Measurements from ENCODE around the gene PHACTR1.

The PHACTR1 gene

DNA sequence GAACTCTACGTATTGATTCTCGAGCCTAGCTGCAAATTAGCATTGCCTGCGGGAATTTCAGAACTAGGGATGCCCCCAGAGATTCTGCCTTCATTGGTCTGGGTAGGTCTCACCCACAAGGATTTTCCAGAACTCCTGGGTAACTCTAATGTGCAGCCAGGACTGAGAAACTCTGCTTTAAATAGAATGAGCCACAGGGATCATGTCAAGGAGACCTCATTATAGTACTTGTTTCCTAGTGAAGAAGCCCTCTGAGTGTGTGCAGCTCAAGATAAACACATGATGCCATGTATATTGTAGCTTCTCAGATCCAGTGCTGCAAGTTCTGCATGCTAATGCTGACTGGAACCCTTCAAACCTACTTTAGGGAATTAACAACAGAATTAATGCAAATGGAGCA lies 179.2 kb downstream of the PHACTR1 start:
- DNase-seq (ENCODE audit: low read depth in 1 of 2, low spot score in 1 of 2): no peak

- DNase-seq (ENCODE audit: low read depth in 1 of 2, low spot score in 1 of 2): no peak
Measured at GRCh38 chr6:12896208-12896733, 179.7 kb downstream of the PHACTR1 start.

GRCh38 chr6:12898603-12899002 lies 182.0 kb downstream of the PHACTR1 start:
- DNase-seq (ENCODE audit: low read depth in 1 of 2, low spot score in 1 of 2): no peak

GRCh38 chr6:12899046-12899833 lies 182.7 kb downstream of the PHACTR1 start:
- DNase-seq (ENCODE audit: low read depth in 1 of 2, low spot score in 1 of 2): no peak

DNA sequence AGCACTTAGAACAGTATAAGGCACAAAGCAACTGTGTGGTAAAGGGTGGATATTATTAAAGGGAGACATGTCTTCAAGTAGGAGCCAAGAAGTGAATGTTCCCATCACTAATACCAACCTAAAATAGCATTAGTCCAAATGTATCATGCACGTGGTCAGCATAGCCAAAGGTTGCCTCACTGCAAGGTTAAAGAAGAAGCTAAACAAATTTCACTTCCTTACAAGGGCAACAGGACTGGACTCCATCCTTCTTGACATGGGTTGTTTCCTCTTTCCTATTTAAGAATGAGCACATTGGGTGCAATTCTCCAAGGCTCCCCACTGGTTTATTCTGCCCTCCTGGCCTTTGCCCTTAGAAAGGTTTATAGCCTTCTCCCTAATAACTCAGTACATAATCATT lies 186.7 kb downstream of the PHACTR1 start:
- DNase-seq (ENCODE audit: low read depth in 1 of 2, low spot score in 1 of 2): no peak

- DNase-seq (ENCODE audit: low read depth in 1 of 2, low spot score in 1 of 2): no peak
Measured at GRCh38 chr6:12909833-12910232, 193.3 kb downstream of the PHACTR1 start.

DNA sequence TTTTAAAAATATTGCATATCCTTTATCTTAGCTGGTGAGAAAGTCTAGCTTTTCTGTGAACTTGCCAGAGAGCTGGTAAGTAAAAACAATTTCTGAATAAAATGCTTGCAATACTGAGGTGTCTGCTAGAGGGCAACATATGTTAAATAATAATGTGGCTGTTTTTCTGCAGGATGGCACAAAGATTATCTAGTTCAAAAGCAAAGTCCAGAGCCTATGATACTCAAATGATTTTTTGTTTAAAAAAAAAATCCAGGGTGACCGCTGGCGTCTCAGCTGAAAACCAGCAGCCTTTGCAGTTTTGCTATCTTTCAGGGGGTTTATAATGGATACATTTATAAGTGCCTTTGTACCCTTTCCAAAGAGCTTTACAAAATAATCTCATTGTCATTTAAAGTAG lies 194.9 kb downstream of the PHACTR1 start:
- DNase-seq (ENCODE audit: low read depth in 1 of 2, low spot score in 1 of 2): no peak

DNA sequence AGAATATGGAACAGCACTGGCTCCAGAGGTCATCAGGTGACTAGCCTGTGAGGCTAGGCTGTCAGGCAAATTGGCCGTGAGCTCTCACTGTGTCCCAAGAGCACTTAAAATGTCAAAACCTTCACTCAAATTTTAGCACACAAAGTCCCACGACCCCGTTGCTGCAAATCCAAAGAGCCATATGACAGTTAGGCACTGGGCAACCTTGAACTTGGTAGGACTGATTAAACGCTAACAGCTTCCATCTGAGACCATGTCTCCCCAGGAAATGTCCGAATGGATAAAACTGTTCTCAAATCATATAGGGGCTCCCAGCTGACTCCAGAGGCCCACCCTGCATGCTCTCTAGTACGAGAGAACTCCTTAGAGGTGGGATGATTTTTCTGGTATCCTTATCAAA lies 196.6 kb downstream of the PHACTR1 start:
- DNase-seq (ENCODE audit: low read depth in 1 of 2, low spot score in 1 of 2): no peak

GRCh38 chr6:12916006-12916405 lies 199.4 kb downstream of the PHACTR1 start:
- DNase-seq (ENCODE audit: low read depth in 1 of 2, low spot score in 1 of 2): no peak

- no peak for DNase-seq (ENCODE audit: low read depth in 1 of 2, low spot score in 1 of 2)
Measured at GRCh38 chr6:12916420-12917136, 200.0 kb downstream of the PHACTR1 start.

DNA sequence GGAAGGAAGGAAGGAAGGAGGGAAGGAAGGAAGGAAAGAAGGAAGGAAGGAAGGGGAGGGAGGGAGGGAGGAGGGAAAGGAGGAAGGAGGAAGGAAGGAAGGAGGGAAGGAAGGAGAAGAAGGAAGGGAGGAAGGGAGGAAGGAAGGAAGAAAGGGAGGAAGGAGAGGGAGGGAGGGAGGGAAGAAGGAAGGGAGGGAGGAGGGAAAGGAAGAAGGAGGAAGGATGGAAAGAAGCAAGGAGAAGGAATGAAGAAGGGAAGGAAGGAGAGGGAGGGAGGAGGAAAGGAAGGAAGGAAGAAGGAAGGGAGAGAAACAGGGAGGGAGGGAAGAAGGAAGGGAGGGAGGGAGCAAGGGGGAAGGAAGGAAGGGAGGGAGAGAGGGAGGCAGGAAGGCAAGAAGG lies 204.9 kb downstream of the PHACTR1 start:
- DNase-seq (ENCODE audit: low read depth in 1 of 2, low spot score in 1 of 2): no peak

DNA sequence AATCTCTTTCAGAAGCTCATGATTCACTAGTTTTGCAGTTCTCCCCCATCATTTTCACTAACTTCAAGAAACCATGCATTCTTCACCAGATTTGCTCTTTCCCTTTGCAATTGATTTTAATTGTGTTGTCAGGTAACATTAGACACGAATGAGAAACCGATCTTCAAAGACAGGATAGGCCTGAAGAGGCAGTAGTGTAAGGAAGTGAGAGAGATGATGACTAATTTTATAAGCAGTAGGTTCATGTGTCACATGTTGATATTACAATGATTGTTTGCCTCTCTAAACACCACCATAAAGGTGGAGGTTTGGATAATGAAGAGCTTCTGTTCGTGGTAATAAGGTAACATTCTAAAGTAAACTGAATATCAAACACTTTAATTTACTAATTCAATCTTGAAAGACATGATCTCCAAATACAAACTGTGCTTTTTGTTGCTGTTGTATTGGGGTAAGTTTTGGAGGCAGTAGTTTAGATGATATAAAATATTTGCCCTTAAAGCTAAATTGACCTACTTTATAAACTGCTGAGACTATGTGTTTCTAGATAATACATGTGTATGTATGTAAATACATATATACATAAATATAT lies 207.2 kb downstream of the PHACTR1 start:
- no peak for DNase-seq (ENCODE audit: low read depth in 1 of 2, low spot score in 1 of 2)

- DNase-seq (ENCODE audit: low read depth in 1 of 2, low spot score in 1 of 2): no peak
Measured at GRCh38 chr6:12924911-12925310, 208.3 kb downstream of the PHACTR1 start.

GRCh38 chr6:12927746-12928145 lies 211.2 kb downstream of the PHACTR1 start:
- DNase-seq (ENCODE audit: low read depth in 1 of 2, low spot score in 1 of 2): no peak

- no peak for DNase-seq (ENCODE audit: low read depth in 1 of 2, low spot score in 1 of 2)
Measured at GRCh38 chr6:12929678-12930077, 213.1 kb downstream of the PHACTR1 start.

DNA sequence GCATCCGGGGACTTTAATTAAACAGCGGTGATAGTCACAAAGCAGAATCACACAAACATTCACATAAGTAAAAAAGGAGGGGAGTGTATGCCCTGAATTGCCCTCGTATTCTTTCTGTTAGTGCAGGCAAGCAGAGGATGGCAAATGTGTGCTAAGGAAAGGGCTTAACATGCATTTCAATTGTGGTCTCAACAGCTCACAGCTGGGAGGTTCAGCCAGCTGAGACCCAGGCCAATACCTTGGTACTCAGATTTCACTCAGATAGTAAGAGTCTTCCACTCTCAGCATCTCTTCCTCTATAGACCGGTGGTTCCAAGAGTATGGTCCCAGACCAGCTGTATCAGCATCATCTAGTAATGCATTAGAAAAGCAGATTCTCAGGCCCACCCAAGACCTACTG lies 215.1 kb downstream of the PHACTR1 start:
- DNase-seq (ENCODE audit: low read depth in 1 of 2, low spot score in 1 of 2): no peak

GRCh38 chr6:12935637-12936036 lies 219.1 kb downstream of the PHACTR1 start:
- no peak for DNase-seq (ENCODE audit: low read depth in 1 of 2, low spot score in 1 of 2)

GRCh38 chr6:12937971-12938370 lies 221.4 kb downstream of the PHACTR1 start:
- DNase-seq (ENCODE audit: low read depth in 1 of 2, low spot score in 1 of 2): no peak

DNA sequence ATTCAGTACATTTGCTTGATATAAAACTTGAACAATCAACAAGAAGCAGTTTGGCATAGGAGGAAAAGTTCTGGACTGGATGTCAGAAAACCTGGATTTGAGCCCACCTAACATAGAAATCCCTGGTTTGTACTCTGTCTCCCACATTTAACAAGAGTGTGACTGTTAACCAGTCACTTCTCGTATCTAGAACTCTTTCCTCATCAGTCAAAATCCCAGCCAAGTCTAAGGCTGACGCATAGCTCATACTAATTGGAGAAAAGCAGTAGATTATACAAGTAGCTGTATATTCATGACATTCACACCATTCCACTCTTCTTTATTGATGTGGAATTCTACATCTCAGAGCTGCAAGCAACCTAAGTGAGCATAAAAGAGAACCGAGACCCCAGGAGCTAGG lies 222.7 kb downstream of the PHACTR1 start:
- no peak for DNase-seq (ENCODE audit: low read depth in 1 of 2, low spot score in 1 of 2)

DNA sequence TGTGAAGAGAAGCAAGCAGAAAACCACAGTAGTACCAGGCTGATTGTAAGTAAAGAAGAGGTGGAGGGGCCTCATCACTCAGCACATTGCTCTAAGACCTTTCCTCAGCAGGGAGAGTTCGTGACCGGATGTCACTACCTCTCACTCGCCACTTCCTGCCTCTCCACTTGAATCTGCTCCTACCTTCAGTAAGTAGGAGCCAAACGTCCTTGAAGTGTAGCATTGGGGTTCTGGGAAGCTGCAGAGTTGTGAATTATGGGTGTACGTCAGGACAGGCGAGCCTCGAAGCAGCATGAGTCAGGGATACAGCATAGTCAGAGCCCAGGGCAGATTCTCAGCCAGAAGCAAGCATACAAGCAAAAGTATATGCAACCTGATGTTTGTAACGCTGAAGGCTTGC lies 224.9 kb downstream of the PHACTR1 start:
- DNase-seq (ENCODE audit: low read depth in 1 of 2, low spot score in 1 of 2): no peak

DNA sequence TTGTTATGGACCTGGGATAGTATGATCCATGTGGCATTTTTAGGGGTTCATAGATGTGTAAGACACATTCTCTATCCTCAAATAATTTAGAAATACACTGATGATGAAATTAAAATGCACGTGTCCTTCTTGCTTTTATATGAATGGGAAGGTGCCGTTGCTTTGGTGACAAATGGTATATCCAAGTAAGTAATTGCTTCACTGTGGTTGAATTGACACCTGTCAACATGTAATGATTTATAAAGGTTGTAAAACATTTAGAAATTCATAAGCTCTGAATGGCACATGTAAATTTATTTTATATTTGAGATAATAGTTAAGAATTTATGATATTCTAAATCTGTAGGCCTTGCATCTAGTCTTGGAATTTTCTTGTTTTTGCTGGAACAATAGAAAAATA lies 227.0 kb downstream of the PHACTR1 start:
- DNase-seq (ENCODE audit: low read depth in 1 of 2, low spot score in 1 of 2): no peak

DNA sequence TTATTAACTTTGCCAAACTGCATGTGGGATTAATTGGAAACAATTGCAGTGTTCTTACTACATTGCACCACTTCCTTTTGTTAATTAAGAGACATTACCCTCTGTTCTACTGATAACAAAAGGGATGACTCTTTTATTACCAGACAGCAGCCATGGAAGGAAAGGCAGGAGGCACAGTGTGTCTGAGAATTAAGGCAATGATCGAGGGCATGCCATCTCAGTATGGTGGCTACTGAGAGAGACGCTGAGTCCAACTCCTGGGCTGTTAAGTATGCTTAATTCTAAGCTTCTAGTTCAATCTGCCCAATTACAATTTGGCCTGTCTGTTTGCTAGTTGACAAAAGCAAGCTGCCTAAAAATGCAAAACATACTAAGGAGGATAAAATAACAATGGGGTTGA lies 227.4 kb downstream of the PHACTR1 start:
- no peak for DNase-seq (ENCODE audit: low read depth in 1 of 2, low spot score in 1 of 2)

Measured in activated CD4-positive, alpha-beta T cell treated with anti-CD3 and anti-CD28 coated beads, Interleukin-2, amount 50 U/mL, for 24 hours (primary cell).